PC-9 (cell line): ENCODE measurements around the gene SIPA1L3.

Experiments
- EZH2 ChIP-seq: fragments of 200-600 bp; sonication (generic); IDR thresholded peaks from 2 replicates; pipeline ENCODE4 v1.8.0; 2017; ENCODE audit warnings: antibody characterized with exemption, low read depth
- TF ChIP-seq, protein P1 (sequence below): fragments of 200-600 bp; sonication (generic); conservative IDR thresholded peaks from 2 replicates; pipeline ENCODE4 v1.6.1; 2017; ENCODE audit warnings: mixed run types, antibody characterized with exemption, mild to moderate bottlenecking, moderate library complexity

DNA sequence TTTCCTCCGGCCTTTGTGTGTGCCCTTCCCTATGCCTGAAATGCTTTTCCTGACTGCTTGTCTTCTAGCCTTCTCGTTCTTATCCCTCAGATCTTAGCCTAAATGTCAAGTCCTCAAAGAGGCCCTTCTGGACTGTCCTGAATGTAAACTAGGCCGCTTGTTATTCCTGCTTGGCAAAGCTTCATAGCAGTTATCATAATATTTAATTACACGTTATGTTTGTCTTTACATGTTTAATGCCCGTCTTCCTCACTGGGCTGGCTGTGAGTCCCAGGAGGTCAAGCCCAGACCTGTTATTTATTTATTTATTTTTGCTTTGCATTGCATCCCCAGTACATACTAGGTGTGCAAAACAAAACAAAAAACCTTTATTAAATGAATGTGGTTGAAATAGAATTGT lies 62.7 kb downstream of the SIPA1L3 start:
- TF ChIP-seq, protein P1, sequence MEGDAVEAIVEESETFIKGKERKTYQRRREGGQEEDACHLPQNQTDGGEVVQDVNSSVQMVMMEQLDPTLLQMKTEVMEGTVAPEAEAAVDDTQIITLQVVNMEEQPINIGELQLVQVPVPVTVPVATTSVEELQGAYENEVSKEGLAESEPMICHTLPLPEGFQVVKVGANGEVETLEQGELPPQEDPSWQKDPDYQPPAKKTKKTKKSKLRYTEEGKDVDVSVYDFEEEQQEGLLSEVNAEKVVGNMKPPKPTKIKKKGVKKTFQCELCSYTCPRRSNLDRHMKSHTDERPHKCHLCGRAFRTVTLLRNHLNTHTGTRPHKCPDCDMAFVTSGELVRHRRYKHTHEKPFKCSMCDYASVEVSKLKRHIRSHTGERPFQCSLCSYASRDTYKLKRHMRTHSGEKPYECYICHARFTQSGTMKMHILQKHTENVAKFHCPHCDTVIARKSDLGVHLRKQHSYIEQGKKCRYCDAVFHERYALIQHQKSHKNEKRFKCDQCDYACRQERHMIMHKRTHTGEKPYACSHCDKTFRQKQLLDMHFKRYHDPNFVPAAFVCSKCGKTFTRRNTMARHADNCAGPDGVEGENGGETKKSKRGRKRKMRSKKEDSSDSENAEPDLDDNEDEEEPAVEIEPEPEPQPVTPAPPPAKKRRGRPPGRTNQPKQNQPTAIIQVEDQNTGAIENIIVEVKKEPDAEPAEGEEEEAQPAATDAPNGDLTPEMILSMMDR = no peak
- no peak for TF ChIP-seq EZH2
